Measurements from ENCODE around the gene EMX2. TPM values are rescaled to one million over a fixed set of nuclear protein-coding genes. Genes with fewer than 3 reads are reported as not detected.

Gene EMX2
- total and polyA plus RNA-seq, 2 experiments from 2014 or later, result not detected

GRCh38 chr10:117568334-117568733 is 25.8 kb downstream of the EMX2 start (continued):
- TF ChIP-seq CTCF (conservative IDR thresholded peaks at IDR 0.05; ENCODE audit: low read depth in 2 of 2), result no peak
- TF ChIP-seq STAT1 (IDR thresholded peaks at IDR 0.05; ENCODE audit: unreplicated experiment), result no peak
- TF ChIP-seq ZNF114 (CRISPR knock-in tag; IDR thresholded peaks at IDR 0.05), result no peak

- Mint-ChIP-seq H3K27ac (no peak overlapping the region), H3K4me1 (peaks cover 8% of the 10 kb centered on the region), H3K9me3 (no peaks in the 10 kb centered on the region), H3K27me3 (ENCODE audit: insufficient read depth, low read depth, poor library complexity) (peaks cover 6% of the 10 kb centered on the region), H3K36me3 (ENCODE audit: low read depth) (no peaks in the 10 kb centered on the region), H3K4me3 (no peak overlapping the region)
- no peaks in the 10 kb centered on the region for H3K36me3 ChIP-seq (ENCODE audit: insufficient read depth)
- H3K4me3 ChIP-seq, result no peak overlapping the region
- H3K4me2 ChIP-seq, result no peak overlapping the region
- no peaks in the 10 kb centered on the region for H3K9me2 ChIP-seq (ENCODE audit: insufficient read depth)
- ATAC-seq (peak; percentile 43), DNase-seq (ENCODE audit: low spot score) (peak; percentile 25)
- no peaks in the 10 kb centered on the region for H3K4me1 ChIP-seq (ENCODE audit: insufficient read depth)
- H2AFZ ChIP-seq, result no peak overlapping the region
- H3K27me3 ChIP-seq (ENCODE audit: insufficient read depth), result no peaks in the 10 kb centered on the region
- H4K20me1 ChIP-seq (replicated peaks; ENCODE audit: insufficient read depth), result no peaks in the 10 kb centered on the region
- no peaks in the 10 kb centered on the region for H3F3A ChIP-seq (replicated peaks; ENCODE audit: low read depth)
- no peak for TF ChIP-seq CREB1 (CRISPR knock-in tag; IDR thresholded peaks at IDR 0.05; ENCODE audit: low read depth)
- TF ChIP-seq POLR2AphosphoS5 (IDR thresholded peaks at IDR 0.05; ENCODE audit: low read depth), result no peak
- no peak for TF ChIP-seq REST (IDR thresholded peaks at IDR 0.05; ENCODE audit: unreplicated experiment)
- TF ChIP-seq, protein P1, sequence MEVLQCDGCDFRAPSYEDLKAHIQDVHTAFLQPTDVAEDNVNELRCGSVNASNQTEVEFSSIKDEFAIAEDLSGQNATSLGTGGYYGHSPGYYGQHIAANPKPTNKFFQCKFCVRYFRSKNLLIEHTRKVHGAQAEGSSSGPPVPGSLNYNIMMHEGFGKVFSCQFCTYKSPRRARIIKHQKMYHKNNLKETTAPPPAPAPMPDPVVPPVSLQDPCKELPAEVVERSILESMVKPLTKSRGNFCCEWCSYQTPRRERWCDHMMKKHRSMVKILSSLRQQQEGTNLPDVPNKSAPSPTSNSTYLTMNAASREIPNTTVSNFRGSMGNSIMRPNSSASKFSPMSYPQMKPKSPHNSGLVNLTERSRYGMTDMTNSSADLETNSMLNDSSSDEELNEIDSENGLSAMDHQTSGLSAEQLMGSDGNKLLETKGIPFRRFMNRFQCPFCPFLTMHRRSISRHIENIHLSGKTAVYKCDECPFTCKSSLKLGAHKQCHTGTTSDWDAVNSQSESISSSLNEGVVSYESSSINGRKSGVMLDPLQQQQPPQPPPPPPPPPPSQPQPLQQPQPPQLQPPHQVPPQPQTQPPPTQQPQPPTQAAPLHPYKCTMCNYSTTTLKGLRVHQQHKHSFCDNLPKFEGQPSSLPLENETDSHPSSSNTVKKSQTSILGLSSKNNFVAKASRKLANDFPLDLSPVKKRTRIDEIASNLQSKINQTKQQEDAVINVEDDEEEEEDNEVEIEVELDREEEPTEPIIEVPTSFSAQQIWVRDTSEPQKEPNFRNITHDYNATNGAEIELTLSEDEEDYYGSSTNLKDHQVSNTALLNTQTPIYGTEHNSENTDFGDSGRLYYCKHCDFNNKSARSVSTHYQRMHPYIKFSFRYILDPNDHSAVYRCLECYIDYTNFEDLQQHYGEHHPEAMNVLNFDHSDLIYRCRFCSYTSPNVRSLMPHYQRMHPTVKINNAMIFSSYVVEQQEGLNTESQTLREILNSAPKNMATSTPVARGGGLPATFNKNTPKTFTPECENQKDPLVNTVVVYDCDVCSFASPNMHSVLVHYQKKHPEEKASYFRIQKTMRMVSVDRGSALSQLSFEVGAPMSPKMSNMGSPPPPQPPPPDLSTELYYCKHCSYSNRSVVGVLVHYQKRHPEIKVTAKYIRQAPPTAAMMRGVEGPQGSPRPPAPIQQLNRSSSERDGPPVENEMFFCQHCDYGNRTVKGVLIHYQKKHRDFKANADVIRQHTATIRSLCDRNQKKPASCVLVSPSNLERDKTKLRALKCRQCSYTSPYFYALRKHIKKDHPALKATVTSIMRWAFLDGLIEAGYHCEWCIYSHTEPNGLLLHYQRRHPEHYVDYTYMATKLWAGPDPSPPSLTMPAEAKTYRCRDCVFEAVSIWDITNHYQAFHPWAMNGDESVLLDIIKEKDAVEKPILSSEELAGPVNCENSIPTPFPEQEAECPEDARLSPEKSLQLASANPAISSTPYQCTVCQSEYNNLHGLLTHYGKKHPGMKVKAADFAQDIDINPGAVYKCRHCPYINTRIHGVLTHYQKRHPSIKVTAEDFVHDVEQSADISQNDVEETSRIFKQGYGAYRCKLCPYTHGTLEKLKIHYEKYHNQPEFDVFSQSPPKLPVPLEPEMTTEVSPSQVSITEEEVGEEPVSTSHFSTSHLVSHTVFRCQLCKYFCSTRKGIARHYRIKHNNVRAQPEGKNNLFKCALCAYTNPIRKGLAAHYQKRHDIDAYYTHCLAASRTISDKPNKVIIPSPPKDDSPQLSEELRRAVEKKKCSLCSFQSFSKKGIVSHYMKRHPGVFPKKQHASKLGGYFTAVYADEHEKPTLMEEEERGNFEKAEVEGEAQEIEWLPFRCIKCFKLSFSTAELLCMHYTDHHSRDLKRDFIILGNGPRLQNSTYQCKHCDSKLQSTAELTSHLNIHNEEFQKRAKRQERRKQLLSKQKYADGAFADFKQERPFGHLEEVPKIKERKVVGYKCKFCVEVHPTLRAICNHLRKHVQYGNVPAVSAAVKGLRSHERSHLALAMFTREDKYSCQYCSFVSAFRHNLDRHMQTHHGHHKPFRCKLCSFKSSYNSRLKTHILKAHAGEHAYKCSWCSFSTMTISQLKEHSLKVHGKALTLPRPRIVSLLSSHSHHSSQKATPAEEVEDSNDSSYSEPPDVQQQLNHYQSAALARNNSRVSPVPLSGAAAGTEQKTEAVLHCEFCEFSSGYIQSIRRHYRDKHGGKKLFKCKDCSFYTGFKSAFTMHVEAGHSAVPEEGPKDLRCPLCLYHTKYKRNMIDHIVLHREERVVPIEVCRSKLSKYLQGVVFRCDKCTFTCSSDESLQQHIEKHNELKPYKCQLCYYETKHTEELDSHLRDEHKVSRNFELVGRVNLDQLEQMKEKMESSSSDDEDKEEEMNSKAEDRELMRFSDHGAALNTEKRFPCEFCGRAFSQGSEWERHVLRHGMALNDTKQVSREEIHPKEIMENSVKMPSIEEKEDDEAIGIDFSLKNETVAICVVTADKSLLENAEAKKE (CRISPR knock-in tag; IDR thresholded peaks at IDR 0.05), result no peak
- no peaks in the 10 kb centered on the region for H3K79me2 ChIP-seq (replicated peaks; ENCODE audit: insufficient read depth)
- H3K27ac ChIP-seq (ENCODE audit: low read depth), result no peak overlapping the region
Measured at GRCh38 chr10:117569610-117570390, 27.3 kb downstream of the EMX2 start.
